NK-92 treated with Interleukin-12 subunit alpha and Interleukin-12 subunit beta, amount 100 ng/mL, for 24 hours (cell line): ENCODE results near the gene SLC30A4.
A peak's percentile ranks its signal among the peaks of the same experiment; 100 is the strongest.

Experiments
- DNase-seq: peaks from one replicate; lab custom pipeline; 2025; lab: John Stamatoyannopoulos, UW

The SLC30A4 gene

GRCh38 chr15:45449916-45450867, 72.4 kb downstream of the SLC30A4 start:
- no peak for DNase-seq

DNA sequence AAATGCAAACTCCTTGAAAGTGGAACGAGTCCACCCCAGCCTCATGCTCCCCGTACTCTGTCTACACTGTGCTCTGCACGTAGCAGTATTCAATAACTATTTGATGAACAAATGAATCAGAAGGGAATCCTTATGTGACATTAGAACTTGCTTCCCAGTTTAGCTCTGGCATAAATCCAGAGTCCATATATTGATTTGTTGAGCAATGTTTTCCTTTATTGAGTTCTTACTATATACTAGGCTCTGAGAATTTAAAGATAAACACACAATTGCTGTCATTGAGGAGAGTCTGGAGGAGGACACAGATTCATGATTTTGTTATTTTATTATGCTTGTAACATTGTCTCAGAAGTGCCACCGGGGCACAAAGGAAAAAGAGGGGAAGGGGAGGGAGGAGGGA, 73.2 kb downstream of the SLC30A4 start:
- DNase-seq, result no peak

DNA sequence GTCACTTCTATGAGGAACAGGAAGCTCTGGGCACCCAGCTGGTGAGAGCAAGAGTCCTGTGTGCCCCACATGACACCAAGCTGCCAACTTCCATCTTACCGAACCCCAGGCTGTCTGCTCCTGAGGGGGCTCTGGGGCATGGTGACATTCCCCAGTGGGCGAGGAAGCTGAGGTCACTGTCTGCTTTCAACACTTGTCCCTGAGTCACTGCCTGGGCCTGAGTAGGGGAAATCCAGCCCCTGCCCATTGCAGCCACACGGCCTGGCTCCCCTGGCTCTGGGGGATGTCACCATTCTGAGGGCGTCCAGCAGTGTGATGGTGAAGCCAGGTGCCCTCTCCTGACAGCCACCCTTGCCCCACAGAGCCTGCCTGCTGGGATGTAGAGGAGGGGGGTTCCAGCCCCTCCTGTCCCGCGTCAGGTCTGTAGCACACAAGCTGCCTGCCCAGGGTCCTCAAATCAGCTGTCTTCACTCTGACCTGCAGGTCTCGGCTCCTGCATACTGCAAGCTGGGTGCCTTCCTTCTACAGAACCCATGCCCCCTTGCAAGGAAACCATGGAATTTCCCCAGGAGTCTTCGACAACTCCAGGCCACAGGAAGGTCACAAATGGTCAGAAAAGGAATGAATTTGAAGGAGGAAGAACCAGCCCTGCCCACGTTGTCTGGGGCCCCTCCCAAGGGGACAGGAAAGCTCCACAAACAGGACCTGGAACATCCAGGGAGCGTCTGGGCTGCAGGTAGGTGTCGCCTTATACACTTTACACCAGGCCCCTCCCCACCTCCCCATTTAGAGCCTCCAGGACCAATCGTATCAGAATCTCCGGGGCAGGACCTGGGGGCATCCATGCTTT, 74.3 kb downstream of the SLC30A4 start:
- DNase-seq, result peak; percentile 60

GRCh38 chr15:45443645-45444044, 78.9 kb downstream of the SLC30A4 start:
- DNase-seq, result no peak

GRCh38 chr15:45442507-45443135, 79.9 kb downstream of the SLC30A4 start:
- no peak for DNase-seq

GRCh38 chr15:45441686-45442085, 80.9 kb downstream of the SLC30A4 start:
- no peak for DNase-seq

GRCh38 chr15:45441036-45441435, 81.5 kb downstream of the SLC30A4 start:
- DNase-seq, result no peak

- no peak for DNase-seq
Measured at GRCh38 chr15:45439521-45440260, 82.9 kb downstream of the SLC30A4 start.

- no peak for DNase-seq
Measured at GRCh38 chr15:45435124-45435903, 87.2 kb downstream of the SLC30A4 start.

DNA sequence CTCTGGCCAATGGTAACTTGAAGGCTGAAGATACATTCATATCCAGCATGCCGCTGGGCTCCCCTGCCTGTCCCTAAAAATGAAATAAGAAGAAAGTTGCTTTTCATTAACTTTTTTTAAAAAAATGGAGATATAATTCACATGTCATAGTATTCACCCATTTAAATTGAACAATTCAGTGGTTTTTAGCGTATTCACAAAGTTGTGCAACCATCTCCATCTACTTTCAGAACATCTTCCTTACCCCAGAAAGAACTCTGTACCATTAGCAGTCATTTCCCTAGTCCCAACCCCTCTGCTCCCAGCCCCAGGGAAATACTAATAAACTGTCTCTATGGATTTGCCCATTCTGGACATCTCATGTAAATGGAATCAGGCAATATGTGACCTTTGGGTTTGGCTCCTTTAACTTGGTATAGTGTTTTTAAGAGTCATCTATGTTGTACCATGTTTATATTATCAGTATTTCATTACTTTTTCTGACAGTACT, 88.4 kb downstream of the SLC30A4 start:
- DNase-seq, result no peak

- DNase-seq, result no peak
Measured at GRCh38 chr15:45431511-45431910, 91.0 kb downstream of the SLC30A4 start.

DNA sequence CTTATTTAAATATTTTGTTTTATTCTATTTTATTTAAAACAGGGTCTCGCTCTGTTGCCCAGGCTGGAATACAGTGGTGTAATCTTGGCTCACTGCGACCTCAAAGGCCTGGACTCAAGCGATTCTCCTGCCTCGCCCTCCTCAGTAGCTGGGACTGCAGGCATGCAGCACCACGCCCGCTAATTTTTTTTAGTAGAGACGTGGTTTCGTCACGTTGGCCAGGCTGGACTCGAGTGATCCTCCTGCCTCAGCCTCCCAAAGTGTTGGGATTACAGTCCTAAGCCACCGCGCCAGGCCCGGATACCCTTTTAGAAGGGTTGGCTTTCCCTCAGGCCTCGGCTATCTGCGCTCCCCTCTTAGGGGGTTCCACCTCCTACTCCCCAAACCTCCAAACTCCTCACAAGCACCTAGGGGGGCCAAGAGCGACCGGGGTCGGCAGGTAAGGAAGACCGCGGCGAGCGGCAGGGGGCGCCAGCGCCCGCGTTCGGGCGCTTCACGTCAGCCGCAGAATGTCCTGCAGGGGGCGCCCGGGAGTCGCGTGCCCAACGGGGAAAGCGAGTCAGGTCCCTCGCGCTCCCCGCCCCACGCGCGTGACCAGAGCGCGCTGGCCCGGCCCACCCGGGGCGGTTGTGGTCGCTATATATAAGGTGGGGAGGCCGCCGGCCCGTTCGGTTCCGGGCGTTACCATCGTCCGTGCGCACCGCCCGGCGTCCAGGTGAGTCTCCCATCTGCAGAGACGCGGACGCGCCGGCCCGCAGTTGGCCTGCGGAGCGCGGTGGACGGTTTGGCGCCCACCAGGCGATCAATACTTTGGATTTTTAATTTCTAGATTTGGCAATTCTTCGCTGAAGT, 92.4 kb downstream of the SLC30A4 start:
- DNase-seq, result peak; percentile 65
